ENCODE measurements around the gene YPEL3.

Gene YPEL3

GRCh38 chr16:30052671-30053372 lies 43.2 kb downstream of the YPEL3 start:
- Histone ChIP-seq H3K4me3 (ENCODE audit: severe bottlenecking) (peak overlapping the region; percentile 63), H3K9me3 (ENCODE audit: severe bottlenecking) (no peaks in the 10 kb centered on the region), H3K4me1 (ENCODE audit: insufficient read depth, poor library complexity, severe bottlenecking) (peaks cover 19% of the 10 kb centered on the region), H3K36me3 (ENCODE audit: low read depth) (peaks cover 15% of the 10 kb centered on the region), H3K27ac (ENCODE audit: poor library complexity, severe bottlenecking) (peak overlapping the region; percentile 80), H3K27me3 (ENCODE audit: insufficient read depth, poor library complexity, severe bottlenecking) (no peaks in the 10 kb centered on the region)
- ATAC-seq (ENCODE audit: low read depth) (peak; percentile 64), DNase-seq (ENCODE audit: low spot score) (peak; percentile 95)
- no peak for TF ChIP-seq CTCF (IDR thresholded peaks at IDR 0.05; ENCODE audit: poor library complexity, severe bottlenecking)

DNA sequence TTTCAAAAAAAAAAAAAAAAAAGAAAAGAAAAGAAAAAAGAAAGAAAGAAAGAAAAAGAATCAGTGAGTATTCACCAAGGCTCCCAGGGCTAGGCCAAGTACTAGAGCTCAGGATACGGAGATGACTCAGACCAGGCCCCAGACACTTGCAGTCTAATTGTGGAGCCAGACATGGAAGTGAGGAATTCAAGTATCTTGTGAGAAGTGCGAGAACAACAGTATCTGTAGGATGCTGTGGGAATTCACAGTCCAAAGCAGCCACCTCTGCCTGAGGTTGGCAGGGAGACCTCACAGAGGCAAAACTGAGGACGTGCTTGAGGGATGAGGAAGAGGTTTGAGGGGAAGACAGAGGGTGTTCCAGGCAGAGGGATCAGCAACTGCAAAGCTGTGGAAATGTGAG lies 44.5 kb downstream of the YPEL3 start:
- Histone ChIP-seq H3K27ac (ENCODE audit: poor library complexity, severe bottlenecking) (peak overlapping the region; percentile 7), H3K4me1 (ENCODE audit: insufficient read depth, poor library complexity, severe bottlenecking) (peaks cover 19% of the 10 kb centered on the region), H3K27me3 (ENCODE audit: insufficient read depth, poor library complexity, severe bottlenecking) (no peaks in the 10 kb centered on the region), H3K4me3 (ENCODE audit: severe bottlenecking) (no peak overlapping the region), H3K9me3 (ENCODE audit: severe bottlenecking) (no peaks in the 10 kb centered on the region), H3K36me3 (ENCODE audit: low read depth) (peaks cover 10% of the 10 kb centered on the region)
- TF ChIP-seq CTCF (IDR thresholded peaks at IDR 0.05; ENCODE audit: poor library complexity, severe bottlenecking): no peak
- DNase-seq (ENCODE audit: low spot score): no peak
- ATAC-seq (ENCODE audit: low read depth): 0 out of 3 replicates have a peak, but pooled peaks have one; percentile 17

GRCh38 chr16:30049871-30050270 lies 46.1 kb downstream of the YPEL3 start:
- Histone ChIP-seq H3K4me3 (ENCODE audit: severe bottlenecking) (no peak overlapping the region), H3K27me3 (ENCODE audit: insufficient read depth, poor library complexity, severe bottlenecking) (no peaks in the 10 kb centered on the region), H3K9me3 (ENCODE audit: severe bottlenecking) (no peaks in the 10 kb centered on the region), H3K36me3 (ENCODE audit: low read depth) (no peaks in the 10 kb centered on the region), H3K27ac (ENCODE audit: poor library complexity, severe bottlenecking) (no peak overlapping the region), H3K4me1 (ENCODE audit: insufficient read depth, poor library complexity, severe bottlenecking) (peaks cover 11% of the 10 kb centered on the region)
- no peak for TF ChIP-seq CTCF (IDR thresholded peaks at IDR 0.05; ENCODE audit: poor library complexity, severe bottlenecking)
- DNase-seq (ENCODE audit: low spot score) (no peak), ATAC-seq (ENCODE audit: low read depth) (no peak)

DNA sequence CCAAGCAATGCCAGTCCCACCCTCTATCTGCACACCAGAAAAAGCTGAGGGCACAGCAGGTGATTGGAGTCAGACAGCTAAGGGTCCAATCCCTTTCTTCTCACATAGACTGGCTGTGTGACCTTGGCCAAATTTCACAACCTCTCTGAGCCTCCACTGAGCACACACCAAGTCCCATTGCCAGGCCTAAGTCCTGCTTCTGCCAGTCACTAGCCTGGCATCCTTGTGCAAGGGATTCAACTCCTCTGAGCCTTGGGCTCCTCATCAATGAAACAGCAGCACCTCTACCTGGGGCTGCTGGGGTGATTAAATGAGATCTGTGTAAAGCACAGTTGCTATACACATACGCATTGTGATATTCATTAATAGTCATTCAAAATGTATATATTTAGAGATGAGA lies 49.4 kb downstream of the YPEL3 start:
- DNase-seq (ENCODE audit: low spot score): no peak
- Histone ChIP-seq H3K9me3 (ENCODE audit: severe bottlenecking) (no peaks in the 10 kb centered on the region), H3K27me3 (ENCODE audit: insufficient read depth, poor library complexity, severe bottlenecking) (no peaks in the 10 kb centered on the region), H3K36me3 (ENCODE audit: low read depth) (no peaks in the 10 kb centered on the region), H3K4me1 (ENCODE audit: insufficient read depth, poor library complexity, severe bottlenecking) (no peaks in the 10 kb centered on the region), H3K4me3 (ENCODE audit: severe bottlenecking) (no peak overlapping the region), H3K27ac (ENCODE audit: poor library complexity, severe bottlenecking) (no peak overlapping the region)
- no peak for TF ChIP-seq CTCF (IDR thresholded peaks at IDR 0.05; ENCODE audit: poor library complexity, severe bottlenecking)
- ATAC-seq (ENCODE audit: low read depth): no peak

- Histone ChIP-seq H3K4me1 (ENCODE audit: insufficient read depth, poor library complexity, severe bottlenecking) (no peaks in the 10 kb centered on the region), H3K9me3 (ENCODE audit: severe bottlenecking) (no peaks in the 10 kb centered on the region), H3K27ac (ENCODE audit: poor library complexity, severe bottlenecking) (no peak overlapping the region), H3K27me3 (ENCODE audit: insufficient read depth, poor library complexity, severe bottlenecking) (no peaks in the 10 kb centered on the region), H3K36me3 (ENCODE audit: low read depth) (no peaks in the 10 kb centered on the region), H3K4me3 (ENCODE audit: severe bottlenecking) (no peak overlapping the region)
- no peak for TF ChIP-seq CTCF (IDR thresholded peaks at IDR 0.05; ENCODE audit: poor library complexity, severe bottlenecking)
- ATAC-seq (ENCODE audit: low read depth) (no peak), DNase-seq (ENCODE audit: low spot score) (no peak)
Observed at GRCh38 chr16:30046178-30046577, 49.8 kb downstream of the YPEL3 start.
